ENCODE results near the gene PHLDB1.
"Not testable (repeated sequence)": the region's sequence is repeated elsewhere in the genome, so short reads cannot be mapped to it uniquely, and the experiment has no call there.

PHLDB1 gene

GRCh38 chr11:118660681-118661424 lies 53.4 kb downstream of the PHLDB1 start:
- DNase-seq = no peak

GRCh38 chr11:118661425-118662301 lies 54.2 kb downstream of the PHLDB1 start:
- no peak for DNase-seq

GRCh38 chr11:118662401-118663271 lies 55.2 kb downstream of the PHLDB1 start:
- no peak for DNase-seq

DNA sequence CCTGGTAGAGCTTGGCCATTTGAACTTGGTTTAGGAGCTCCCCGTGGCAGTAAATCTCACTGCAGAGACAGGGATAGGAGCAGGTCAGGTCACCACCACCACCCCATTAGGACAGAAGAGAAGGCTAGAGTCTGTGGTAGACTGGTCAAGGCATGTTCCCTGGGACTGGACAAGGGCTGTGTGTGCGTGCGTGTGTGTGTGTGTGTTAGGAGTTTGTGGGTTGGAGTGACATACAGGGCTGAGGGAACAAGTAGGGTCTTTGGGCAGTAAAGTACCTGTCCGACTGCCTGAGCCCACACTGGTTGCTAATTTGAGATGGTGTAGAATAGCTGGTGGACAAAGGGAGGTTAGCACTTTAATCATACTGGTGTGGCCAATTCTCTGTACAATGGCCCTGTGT lies 56.0 kb downstream of the PHLDB1 start:
- DNase-seq = no peak

- DNase-seq = no peak
Observed at GRCh38 chr11:118663902-118664301, 56.5 kb downstream of the PHLDB1 start.

DNA sequence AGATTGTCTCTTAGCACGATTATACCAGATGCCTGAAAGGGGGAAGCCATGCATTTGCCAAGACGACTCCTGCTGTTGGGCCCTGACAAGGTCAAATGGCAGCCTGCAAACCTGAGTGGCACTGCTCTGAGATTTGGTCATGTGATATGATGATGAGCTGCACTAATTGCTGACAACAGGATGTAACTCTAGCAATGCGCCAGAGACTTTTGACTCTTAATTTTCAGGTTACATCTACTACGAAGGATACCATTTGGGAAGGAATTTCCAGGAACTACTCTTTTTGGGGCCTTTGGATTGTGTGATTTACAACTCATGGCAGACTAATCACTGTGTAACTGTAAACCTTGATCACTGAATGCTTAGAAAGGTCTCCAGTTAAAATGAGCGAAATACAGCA lies 59.0 kb downstream of the PHLDB1 start:
- DNase-seq = no peak

DNA sequence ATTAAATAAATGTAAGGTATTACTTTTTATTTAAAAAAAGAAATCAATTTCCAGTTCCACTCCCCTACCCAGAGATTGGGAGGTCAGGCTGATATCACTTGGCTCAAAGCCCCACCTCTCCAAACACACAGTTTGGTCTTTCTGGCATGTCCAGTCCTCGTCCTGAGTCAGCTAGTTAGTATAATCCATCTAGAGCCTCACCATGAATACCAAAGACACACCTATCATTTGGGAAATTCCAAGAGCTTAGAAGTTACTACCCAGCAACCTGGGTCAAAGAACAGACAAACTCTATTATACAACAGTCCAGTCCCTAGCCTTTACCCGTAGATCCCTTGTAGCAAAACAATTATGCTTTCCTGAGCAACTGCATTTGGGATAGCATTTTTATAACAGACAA lies 62.6 kb downstream of the PHLDB1 start:
- DNase-seq = no peak

GRCh38 chr11:118671254-118671653 lies 63.8 kb downstream of the PHLDB1 start:
- DNase-seq = no peak

- no peak for DNase-seq
Observed at GRCh38 chr11:118672846-118673245, 65.4 kb downstream of the PHLDB1 start.

DNA sequence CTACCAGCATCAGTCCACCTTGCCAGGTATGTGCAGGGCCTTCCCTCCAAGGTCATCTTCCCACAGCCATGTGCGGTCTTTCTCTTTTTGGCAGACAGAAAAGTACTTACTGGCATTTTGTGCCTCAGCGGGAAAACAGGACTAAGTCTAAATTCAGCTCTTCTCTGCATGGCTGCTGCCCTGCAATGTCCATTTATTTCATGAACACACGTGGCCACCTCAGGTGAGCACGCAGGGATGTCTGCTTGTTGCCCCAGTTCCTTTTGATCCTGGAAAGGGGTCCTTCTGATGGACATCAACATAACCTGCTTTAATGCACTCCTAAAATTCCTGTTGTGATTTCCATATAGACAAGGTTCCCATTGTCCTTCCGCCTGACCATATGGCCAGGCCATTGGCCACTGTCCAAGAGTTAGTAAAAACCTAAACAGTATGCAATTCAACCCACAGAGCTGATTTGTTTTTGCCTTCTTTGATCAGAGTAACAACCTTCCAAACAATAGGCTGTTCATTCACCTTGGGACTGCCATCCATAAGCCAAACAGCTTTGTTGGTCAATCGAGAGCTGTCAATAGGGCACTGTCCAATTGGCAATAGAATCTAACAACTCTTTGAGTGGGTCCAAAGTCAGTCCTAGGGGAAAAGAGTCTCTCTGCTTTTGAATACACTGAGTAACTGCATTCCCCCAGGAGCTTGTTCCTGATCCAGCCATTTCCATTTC lies 66.1 kb downstream of the PHLDB1 start:
- no peak for DNase-seq

GRCh38 chr11:118674082-118674435 lies 66.6 kb downstream of the PHLDB1 start:
- DNase-seq = no peak

DNA sequence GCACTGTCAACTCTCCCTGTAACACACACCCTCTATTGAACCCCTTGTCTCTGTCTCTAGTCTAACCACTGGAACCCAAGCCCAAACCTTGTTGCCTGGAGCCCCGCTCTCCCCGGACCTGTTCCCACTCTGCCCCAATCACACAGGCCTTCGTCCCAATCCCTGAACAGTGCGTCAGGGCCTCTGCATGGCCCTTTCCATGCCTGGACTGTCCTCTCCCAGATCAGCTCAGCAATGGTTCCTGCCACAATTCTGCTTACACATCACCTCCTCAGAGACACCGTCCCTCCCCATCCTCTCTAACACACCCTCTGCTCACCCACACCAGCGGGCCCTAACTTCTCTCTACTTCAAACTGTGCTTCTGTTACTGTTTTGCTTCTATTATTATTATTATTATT lies 70.6 kb downstream of the PHLDB1 start:
- no peak for DNase-seq

GRCh38 chr11:118678908-118679307 lies 71.5 kb downstream of the PHLDB1 start:
- not testable (repeated sequence) for DNase-seq

DNA sequence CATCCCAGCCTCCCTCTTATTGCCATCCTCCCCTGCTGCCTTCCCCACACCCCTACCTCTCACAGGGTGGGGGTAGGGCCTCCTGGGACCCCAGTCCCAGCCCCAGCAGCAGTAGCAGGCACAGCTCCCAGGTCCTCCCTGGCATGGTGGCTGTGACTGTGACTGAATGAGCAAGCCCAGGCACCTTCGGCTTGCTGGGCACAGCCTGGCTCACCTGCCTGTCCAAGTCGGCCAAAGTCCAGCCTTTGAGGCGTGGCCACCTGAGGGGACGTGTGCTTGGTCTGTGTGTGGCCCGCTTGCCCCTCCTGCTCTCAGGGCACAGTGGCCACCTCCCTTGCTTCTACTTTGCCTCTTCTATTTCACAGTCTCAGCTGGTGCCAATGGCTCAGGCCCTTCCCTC lies 72.1 kb downstream of the PHLDB1 start, which contains the start of gene TREH:
Gene TREH (minus strand): TSS at position 168 of the 400 bp plus-strand sequence. CDS start 23 bp downstream, at position 145.
- DNase-seq = no peak

GRCh38 chr11:118682372-118682771 lies 75.0 kb downstream of the PHLDB1 start:
- no peak for DNase-seq

DNA sequence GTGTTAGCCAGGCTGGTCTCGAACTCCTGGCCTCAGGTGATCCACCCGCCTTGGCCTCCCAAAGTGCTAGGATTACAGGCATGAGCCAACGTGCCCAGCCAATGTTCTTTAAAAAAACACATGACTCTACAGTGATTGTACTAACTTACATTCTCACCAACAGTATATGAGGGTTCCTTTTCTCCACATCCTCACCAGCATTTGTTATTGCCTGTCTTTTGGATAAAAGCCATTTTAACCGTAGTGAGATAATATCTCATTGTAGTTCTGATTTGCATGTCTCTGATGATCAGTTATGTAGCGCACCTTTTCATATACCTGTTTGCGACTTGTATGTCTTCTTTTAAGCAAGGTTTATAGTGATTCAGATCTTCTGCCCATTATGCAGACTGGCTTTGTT lies 75.5 kb downstream of the PHLDB1 start:
- not testable (repeated sequence) for DNase-seq

DNA sequence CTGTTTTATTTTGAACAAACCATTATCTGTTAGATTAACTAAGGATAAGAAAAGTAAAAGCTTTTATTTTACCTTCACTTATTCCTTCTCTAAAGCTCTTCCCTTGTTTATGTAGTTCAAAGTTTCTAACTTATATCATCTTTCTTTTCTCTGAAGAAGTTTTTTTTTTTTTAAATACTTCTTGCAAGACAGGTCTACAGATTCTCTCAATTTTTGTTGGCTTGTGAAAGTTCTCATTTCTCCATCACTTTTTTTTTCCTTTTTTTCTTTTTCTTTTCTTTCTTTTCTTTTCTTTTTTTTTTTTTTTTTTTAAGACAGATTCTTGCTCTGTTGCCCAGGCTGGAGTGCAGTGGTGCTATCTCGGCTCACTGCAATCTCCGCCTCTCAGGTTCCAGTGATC lies 76.8 kb downstream of the PHLDB1 start:
- no peak for DNase-seq

GRCh38 chr11:118687906-118688305 lies 80.5 kb downstream of the PHLDB1 start:
- DNase-seq = no peak

DNA sequence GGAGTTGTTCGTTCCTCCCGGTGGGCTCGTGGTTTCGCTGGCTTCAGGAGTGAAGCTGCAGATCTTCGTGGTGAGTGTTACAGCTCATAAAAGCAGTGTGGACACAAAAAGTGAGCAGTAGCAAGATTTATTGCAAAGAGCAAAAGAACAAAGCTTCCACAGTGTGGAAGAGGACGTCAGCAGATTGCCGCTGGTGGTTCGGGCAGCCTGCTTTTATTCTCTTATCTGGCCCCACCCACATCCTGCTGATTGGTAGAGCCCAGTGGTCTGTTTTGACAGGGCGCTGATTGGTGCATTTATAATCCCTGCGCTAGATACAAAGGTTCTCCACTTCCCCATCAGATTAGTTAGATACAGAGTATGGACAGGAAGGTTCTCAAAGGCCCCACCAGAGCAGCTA lies 80.9 kb downstream of the PHLDB1 start:
- not testable (repeated sequence) for DNase-seq

GRCh38 chr11:118688851-118689502 lies 81.6 kb downstream of the PHLDB1 start:
- DNase-seq = no peak

DNA sequence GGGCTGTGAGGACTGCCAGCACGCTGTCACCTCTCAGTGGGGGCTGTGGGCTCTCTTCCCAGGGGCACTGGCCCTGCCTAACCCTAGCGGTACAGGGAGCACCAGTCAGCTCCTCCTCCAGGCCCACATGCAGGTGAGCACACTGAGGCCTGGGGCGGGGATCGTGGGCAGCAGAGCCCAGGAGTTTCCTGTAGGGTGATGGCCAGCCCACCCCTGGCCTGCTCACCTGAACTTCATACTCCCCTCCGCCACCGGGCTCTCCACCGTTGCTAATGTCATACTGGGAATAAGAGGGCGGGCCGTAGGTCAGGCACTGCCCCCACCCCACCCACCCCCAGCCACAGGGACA lies 82.1 kb downstream of the PHLDB1 start:
- DNase-seq = no peak
